GM18907 (cell line): ENCODE data around the gene RBMX.

Source experiments
- ATAC-seq: cut with Tn5 transposase; IDR thresholded peaks from one replicate; pipeline ENCODE4 v1.9.1; 2021; ENCODE audit warnings: mild to moderate bottlenecking, moderate library complexity; ENCODE audit not compliant: unreplicated experiment

RBMX gene

GRCh38 chrX:136849395-136849794, 31.1 kb downstream of the RBMX start:
- ATAC-seq, result no peak

- ATAC-seq, result no peak
Observed at GRCh38 chrX:136847874-136848273, 32.7 kb downstream of the RBMX start.

- no peak for ATAC-seq
Observed at GRCh38 chrX:136839196-136839595, 41.3 kb downstream of the RBMX start.

- no peak for ATAC-seq
Observed at GRCh38 chrX:136835761-136836160, 44.8 kb downstream of the RBMX start.

- ATAC-seq, result no peak
Observed at GRCh38 chrX:136829413-136829812, 51.1 kb downstream of the RBMX start.

GRCh38 chrX:136828830-136829229, 51.7 kb downstream of the RBMX start:
- no peak for ATAC-seq

GRCh38 chrX:136827026-136827425, 53.5 kb downstream of the RBMX start:
- no peak for ATAC-seq

- no peak for ATAC-seq
Observed at GRCh38 chrX:136825771-136826170, 54.8 kb downstream of the RBMX start.
